ENCODE data around the gene LPP.
A peak's percentile ranks its signal among the peaks of the same experiment; 100 is the strongest.

Gene LPP

DNA sequence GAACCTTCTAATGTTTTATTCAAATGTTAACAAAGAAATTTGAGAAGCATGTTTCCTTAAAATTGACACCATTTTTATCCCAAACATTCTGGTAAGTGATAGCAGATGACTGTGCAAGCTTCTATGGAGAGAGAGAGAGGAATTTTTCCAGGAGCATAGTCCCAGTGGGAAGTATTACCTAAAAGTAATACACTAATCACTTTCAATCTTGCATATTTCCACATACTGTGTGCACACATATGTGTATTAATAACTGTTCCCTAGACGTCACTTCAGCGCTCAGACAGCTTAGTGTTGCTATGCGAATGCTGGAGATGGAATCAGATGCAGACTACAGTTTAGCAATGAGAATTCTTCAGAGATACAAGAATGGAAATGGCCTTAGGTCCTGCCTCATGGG lies 593.5 kb downstream of the LPP start:
- DNase-seq, result no peak
- H3K36me3 ChIP-seq (ENCODE audit: control insufficient read depth, insufficient read depth, low read length), result no peaks in the 10 kb centered on the region
- no peaks in the 10 kb centered on the region for H3K9me3 ChIP-seq (ENCODE audit: control insufficient read depth, low read length)
- no peaks in the 10 kb centered on the region for H3K4me1 ChIP-seq (ENCODE audit: control insufficient read depth, insufficient read depth, low read length, poor library complexity, severe bottlenecking)
- H3K27me3 ChIP-seq (replicated peaks; ENCODE audit: control insufficient read depth, insufficient read depth, low read length, poor library complexity, severe bottlenecking), result no peaks in the 10 kb centered on the region
- H3K27ac ChIP-seq (ENCODE audit: insufficient read depth, low read length, poor library complexity, severe bottlenecking), result no peak overlapping the region
- H3K4me3 ChIP-seq (ENCODE audit: insufficient read depth, low read depth, low read length, poor library complexity, severe bottlenecking), result no peak overlapping the region

GRCh38 chr3:188749010-188749617 lies 595.2 kb downstream of the LPP start:
- Histone ChIP-seq H3K9me3 (ENCODE audit: control insufficient read depth, low read length) (no peaks in the 10 kb centered on the region), H3K4me3 (ENCODE audit: insufficient read depth, low read depth, low read length, poor library complexity, severe bottlenecking) (no peak overlapping the region), H3K4me1 (ENCODE audit: control insufficient read depth, insufficient read depth, low read length, poor library complexity, severe bottlenecking) (no peaks in the 10 kb centered on the region), H3K27me3 (replicated peaks; ENCODE audit: control insufficient read depth, insufficient read depth, low read length, poor library complexity, severe bottlenecking) (no peaks in the 10 kb centered on the region), H3K27ac (ENCODE audit: insufficient read depth, low read length, poor library complexity, severe bottlenecking) (no peak overlapping the region), H3K36me3 (ENCODE audit: control insufficient read depth, insufficient read depth, low read length) (no peaks in the 10 kb centered on the region)
- DNase-seq, result peak; percentile 18 to 36 (median 19)

DNA sequence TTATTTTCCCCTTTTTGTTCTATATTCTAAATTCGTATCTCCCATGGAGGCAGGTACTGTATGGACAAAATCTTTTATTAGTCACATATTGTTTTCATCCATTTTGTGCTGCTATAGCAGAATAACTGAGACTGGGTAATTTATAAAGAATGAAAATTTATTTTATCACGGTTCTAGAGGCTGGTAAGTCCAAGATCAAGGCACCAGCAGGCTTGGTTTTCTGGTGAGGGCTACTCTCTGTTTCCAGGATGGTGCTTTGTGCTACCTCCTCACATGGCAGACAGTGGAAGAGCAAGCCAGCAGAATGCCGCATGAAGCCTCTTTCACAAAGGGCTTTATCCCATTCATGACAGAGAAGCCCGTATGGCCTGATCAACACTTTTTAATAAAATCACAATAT lies 595.9 kb downstream of the LPP start:
- H3K4me1 ChIP-seq (ENCODE audit: control insufficient read depth, insufficient read depth, low read length, poor library complexity, severe bottlenecking), result no peaks in the 10 kb centered on the region
- H3K27me3 ChIP-seq (replicated peaks; ENCODE audit: control insufficient read depth, insufficient read depth, low read length, poor library complexity, severe bottlenecking), result no peaks in the 10 kb centered on the region
- H3K4me3 ChIP-seq (ENCODE audit: insufficient read depth, low read depth, low read length, poor library complexity, severe bottlenecking), result no peak overlapping the region
- H3K9me3 ChIP-seq (ENCODE audit: control insufficient read depth, low read length), result no peaks in the 10 kb centered on the region
- H3K36me3 ChIP-seq (ENCODE audit: control insufficient read depth, insufficient read depth, low read length), result no peaks in the 10 kb centered on the region
- no peak for DNase-seq
- H3K27ac ChIP-seq (ENCODE audit: insufficient read depth, low read length, poor library complexity, severe bottlenecking), result no peak overlapping the region

GRCh38 chr3:188750617-188751016 lies 596.7 kb downstream of the LPP start:
- no peaks in the 10 kb centered on the region for H3K27me3 ChIP-seq (replicated peaks; ENCODE audit: control insufficient read depth, insufficient read depth, low read length, poor library complexity, severe bottlenecking)
- DNase-seq, result no peak
- H3K4me1 ChIP-seq (ENCODE audit: control insufficient read depth, insufficient read depth, low read length, poor library complexity, severe bottlenecking), result no peaks in the 10 kb centered on the region
- H3K27ac ChIP-seq (ENCODE audit: insufficient read depth, low read length, poor library complexity, severe bottlenecking), result no peak overlapping the region
- no peaks in the 10 kb centered on the region for H3K36me3 ChIP-seq (ENCODE audit: control insufficient read depth, insufficient read depth, low read length)
- H3K4me3 ChIP-seq (ENCODE audit: insufficient read depth, low read depth, low read length, poor library complexity, severe bottlenecking), result no peak overlapping the region
- no peaks in the 10 kb centered on the region for H3K9me3 ChIP-seq (ENCODE audit: control insufficient read depth, low read length)

GRCh38 chr3:188752850-188753249 lies 598.9 kb downstream of the LPP start:
- Histone ChIP-seq H3K4me1 (ENCODE audit: control insufficient read depth, insufficient read depth, low read length, poor library complexity, severe bottlenecking) (no peaks in the 10 kb centered on the region), H3K9me3 (ENCODE audit: control insufficient read depth, low read length) (no peaks in the 10 kb centered on the region), H3K27me3 (replicated peaks; ENCODE audit: control insufficient read depth, insufficient read depth, low read length, poor library complexity, severe bottlenecking) (no peaks in the 10 kb centered on the region), H3K27ac (ENCODE audit: insufficient read depth, low read length, poor library complexity, severe bottlenecking) (no peak overlapping the region), H3K4me3 (ENCODE audit: insufficient read depth, low read depth, low read length, poor library complexity, severe bottlenecking) (no peak overlapping the region), H3K36me3 (ENCODE audit: control insufficient read depth, insufficient read depth, low read length) (no peaks in the 10 kb centered on the region)
- DNase-seq, result no peak

DNA sequence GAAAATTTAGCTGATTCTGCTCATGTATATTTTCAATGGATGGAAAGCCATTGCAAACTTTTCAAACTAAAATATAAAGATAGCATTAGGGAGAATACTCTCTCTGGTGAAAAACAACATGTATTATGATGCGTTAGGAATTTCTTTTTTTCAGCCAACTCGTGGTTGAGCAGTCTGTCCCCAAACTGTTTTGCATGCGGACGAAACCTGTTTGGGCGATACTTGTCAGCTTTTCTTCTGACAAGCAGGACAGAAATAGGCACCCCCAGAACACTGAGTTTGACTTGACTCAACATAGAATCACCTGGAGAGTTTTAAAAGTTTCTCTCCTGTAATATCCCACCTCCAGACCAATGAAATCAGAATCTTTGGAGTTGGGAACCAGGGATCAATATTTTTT lies 600.3 kb downstream of the LPP start:
- H3K27ac ChIP-seq (ENCODE audit: insufficient read depth, low read length, poor library complexity, severe bottlenecking), result no peak overlapping the region
- H3K4me1 ChIP-seq (ENCODE audit: control insufficient read depth, insufficient read depth, low read length, poor library complexity, severe bottlenecking), result no peaks in the 10 kb centered on the region
- no peak overlapping the region for H3K4me3 ChIP-seq (ENCODE audit: insufficient read depth, low read depth, low read length, poor library complexity, severe bottlenecking)
- no peaks in the 10 kb centered on the region for H3K36me3 ChIP-seq (ENCODE audit: control insufficient read depth, insufficient read depth, low read length)
- H3K9me3 ChIP-seq (ENCODE audit: control insufficient read depth, low read length), result no peaks in the 10 kb centered on the region
- H3K27me3 ChIP-seq (replicated peaks; ENCODE audit: control insufficient read depth, insufficient read depth, low read length, poor library complexity, severe bottlenecking), result no peaks in the 10 kb centered on the region
- no peak for DNase-seq

DNA sequence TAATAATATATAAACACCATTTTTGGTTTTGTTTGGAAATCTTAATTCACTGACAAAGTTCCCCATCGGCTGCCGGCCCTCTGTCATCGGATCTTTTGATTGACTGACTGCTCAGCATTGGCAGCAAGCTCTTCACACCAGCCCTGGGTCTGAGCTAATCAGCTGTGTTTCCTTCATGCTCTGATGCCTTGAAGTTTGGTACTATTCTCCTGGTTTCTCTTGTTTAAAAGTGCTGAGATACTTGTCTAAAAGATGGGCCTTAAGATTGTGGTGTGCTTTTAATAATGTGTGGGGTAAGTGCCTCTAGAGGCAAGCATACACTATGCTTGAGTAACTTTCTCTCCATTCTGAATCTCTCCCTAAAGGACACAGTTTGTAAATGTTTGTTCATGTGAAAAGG lies 602.3 kb downstream of the LPP start:
- peaks cover 5% of the 10 kb centered on the region for H3K36me3 ChIP-seq (ENCODE audit: control insufficient read depth, insufficient read depth, low read length)
- H3K4me1 ChIP-seq (ENCODE audit: control insufficient read depth, insufficient read depth, low read length, poor library complexity, severe bottlenecking), result no peaks in the 10 kb centered on the region
- H3K27me3 ChIP-seq (replicated peaks; ENCODE audit: control insufficient read depth, insufficient read depth, low read length, poor library complexity, severe bottlenecking), result no peaks in the 10 kb centered on the region
- no peak overlapping the region for H3K4me3 ChIP-seq (ENCODE audit: insufficient read depth, low read depth, low read length, poor library complexity, severe bottlenecking)
- DNase-seq, result no peak
- H3K9me3 ChIP-seq (ENCODE audit: control insufficient read depth, low read length), result no peaks in the 10 kb centered on the region
- no peak overlapping the region for H3K27ac ChIP-seq (ENCODE audit: insufficient read depth, low read length, poor library complexity, severe bottlenecking)

GRCh38 chr3:188759336-188760005 lies 605.5 kb downstream of the LPP start:
- H3K4me3 ChIP-seq (ENCODE audit: insufficient read depth, low read depth, low read length, poor library complexity, severe bottlenecking), result no peak overlapping the region
- no peak overlapping the region for H3K27ac ChIP-seq (ENCODE audit: insufficient read depth, low read length, poor library complexity, severe bottlenecking)
- no peak for DNase-seq
- no peaks in the 10 kb centered on the region for H3K9me3 ChIP-seq (ENCODE audit: control insufficient read depth, low read length)
- H3K27me3 ChIP-seq (replicated peaks; ENCODE audit: control insufficient read depth, insufficient read depth, low read length, poor library complexity, severe bottlenecking), result no peaks in the 10 kb centered on the region
- H3K4me1 ChIP-seq (ENCODE audit: control insufficient read depth, insufficient read depth, low read length, poor library complexity, severe bottlenecking), result no peaks in the 10 kb centered on the region
- peaks cover 5% of the 10 kb centered on the region for H3K36me3 ChIP-seq (ENCODE audit: control insufficient read depth, insufficient read depth, low read length)

DNA sequence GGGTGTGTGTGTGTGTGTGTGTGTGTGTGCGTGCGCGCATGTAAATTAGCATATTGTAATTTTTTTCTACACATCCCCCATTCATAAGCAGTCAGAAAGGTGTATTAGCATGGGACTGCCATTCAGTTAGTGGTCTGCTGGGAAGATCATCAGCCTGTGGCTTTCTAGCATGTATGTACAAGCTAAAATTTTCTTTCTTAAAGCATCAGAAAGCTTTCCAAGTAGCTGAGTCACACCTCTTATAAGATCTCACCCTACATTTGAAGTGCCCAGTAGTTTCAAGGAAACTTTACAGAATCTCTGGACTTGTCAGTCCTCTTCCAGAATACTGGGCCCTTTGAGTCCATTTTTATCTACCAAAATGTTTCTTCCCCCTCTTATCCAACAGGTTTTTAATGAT lies 606.5 kb downstream of the LPP start:
- H3K4me1 ChIP-seq (ENCODE audit: control insufficient read depth, insufficient read depth, low read length, poor library complexity, severe bottlenecking), result no peaks in the 10 kb centered on the region
- H3K27ac ChIP-seq (ENCODE audit: insufficient read depth, low read length, poor library complexity, severe bottlenecking), result no peak overlapping the region
- peaks cover 5% of the 10 kb centered on the region for H3K36me3 ChIP-seq (ENCODE audit: control insufficient read depth, insufficient read depth, low read length)
- no peaks in the 10 kb centered on the region for H3K27me3 ChIP-seq (replicated peaks; ENCODE audit: control insufficient read depth, insufficient read depth, low read length, poor library complexity, severe bottlenecking)
- H3K4me3 ChIP-seq (ENCODE audit: insufficient read depth, low read depth, low read length, poor library complexity, severe bottlenecking), result no peak overlapping the region
- no peaks in the 10 kb centered on the region for H3K9me3 ChIP-seq (ENCODE audit: control insufficient read depth, low read length)
- no peak for DNase-seq

DNA sequence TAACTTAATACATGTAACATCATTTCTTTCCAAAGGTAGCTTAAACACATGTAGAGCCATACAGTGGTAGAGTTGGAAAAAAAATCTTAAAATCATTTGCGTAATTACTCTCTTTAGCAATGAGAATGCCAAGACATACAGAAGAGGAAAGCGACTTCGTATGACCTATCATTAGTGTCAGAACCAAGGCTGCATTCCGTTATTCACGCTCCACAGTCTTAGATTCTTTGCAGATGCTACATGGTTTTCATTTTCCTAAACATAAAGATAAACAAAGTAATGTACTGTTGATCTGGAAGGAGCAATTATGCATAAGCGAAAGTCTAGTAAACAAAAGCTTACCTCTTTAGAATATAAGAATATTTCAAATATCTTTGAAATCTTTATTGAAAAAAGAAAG lies 607.5 kb downstream of the LPP start:
- no peak for DNase-seq
- peaks cover 5% of the 10 kb centered on the region for H3K36me3 ChIP-seq (ENCODE audit: control insufficient read depth, insufficient read depth, low read length)
- no peaks in the 10 kb centered on the region for H3K4me1 ChIP-seq (ENCODE audit: control insufficient read depth, insufficient read depth, low read length, poor library complexity, severe bottlenecking)
- H3K4me3 ChIP-seq (ENCODE audit: insufficient read depth, low read depth, low read length, poor library complexity, severe bottlenecking), result no peak overlapping the region
- H3K9me3 ChIP-seq (ENCODE audit: control insufficient read depth, low read length), result no peaks in the 10 kb centered on the region
- no peak overlapping the region for H3K27ac ChIP-seq (ENCODE audit: insufficient read depth, low read length, poor library complexity, severe bottlenecking)
- H3K27me3 ChIP-seq (replicated peaks; ENCODE audit: control insufficient read depth, insufficient read depth, low read length, poor library complexity, severe bottlenecking), result no peaks in the 10 kb centered on the region
